ENCODE measurements around the gene KRTAP10-3.
"Not testable (repeated sequence)": the region's sequence is repeated elsewhere in the genome, so short reads cannot be mapped to it uniquely, and the experiment has no call there.

Gene KRTAP10-3

DNA sequence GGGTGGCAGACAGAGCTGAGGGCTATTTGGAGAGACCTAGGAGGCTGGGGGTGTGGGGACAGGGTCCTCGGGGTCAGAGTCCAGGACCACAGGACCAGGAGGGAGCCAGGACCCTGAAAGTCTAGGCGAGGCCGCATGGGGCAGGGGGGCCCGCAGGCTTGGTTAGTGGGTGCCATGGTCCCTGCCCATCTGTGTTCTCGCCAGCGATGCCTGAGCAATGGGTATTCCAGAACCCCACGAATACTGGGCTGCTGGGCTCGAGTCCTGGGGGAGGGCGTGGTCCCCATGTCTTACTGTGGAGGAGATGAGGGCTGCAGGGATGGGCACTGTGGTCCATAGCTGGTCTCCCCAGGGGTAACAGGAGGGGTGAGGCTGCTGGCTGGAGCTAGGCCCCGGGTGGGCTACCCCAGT, 31.7 kb upstream of the KRTAP10-3 start:
- no peak for DNase-seq (ENCODE audit: low read depth in 2 of 2)

DNA sequence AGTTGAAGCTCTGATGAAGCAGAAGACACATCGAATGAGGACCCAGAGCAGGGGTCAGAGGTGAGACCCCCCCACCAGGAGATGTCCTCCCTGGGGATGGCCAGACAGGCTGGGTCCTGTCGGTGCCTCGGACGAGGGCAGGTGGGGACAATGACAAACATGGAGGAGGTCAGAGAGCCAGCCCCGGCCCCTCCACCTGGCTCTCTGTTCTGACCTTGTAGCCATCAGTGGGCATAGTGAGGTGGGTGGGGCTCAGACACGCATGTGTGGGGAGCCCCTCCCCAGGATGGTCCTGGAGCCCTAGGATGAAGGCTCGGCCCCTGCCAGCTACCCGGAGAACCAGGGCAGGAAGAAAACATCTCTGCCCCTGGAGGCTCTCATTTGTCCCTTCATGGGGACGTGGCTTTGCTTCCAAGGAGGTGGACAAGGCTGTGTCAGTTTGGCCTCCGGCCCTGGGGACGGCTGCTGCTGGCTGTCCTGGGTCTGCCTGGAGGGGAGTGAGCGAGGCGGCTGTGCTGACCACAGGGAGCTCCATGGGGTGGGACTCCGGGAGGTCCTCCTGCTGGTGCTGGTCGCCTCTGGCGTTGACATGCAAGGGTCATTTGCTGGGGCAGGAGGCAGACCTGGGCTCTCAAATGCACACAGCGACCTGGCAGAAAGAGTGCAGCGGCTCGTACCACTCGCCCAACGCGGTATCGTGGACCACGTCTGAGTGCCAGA, 31.2 kb upstream of the KRTAP10-3 start:
- no peak for DNase-seq (ENCODE audit: low read depth in 2 of 2)

DNA sequence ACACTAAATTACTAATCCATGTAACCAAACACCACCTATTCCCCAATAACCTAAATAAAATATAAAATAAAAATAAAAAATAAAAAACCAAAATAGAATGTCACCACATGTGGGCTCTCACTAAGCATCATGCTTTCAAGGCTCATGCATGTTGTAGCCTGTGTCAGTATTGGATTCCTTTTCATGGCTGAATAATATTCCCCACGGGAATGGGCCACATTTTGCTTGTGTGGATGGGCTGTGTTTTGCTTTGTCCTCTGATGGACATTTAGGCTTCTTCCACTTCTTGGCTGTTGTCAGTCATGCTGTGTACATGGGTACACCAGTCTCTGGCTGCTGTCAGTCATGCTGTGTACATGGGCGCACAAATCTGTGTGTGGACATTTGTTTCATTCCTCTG, 30.5 kb upstream of the KRTAP10-3 start:
- DNase-seq (ENCODE audit: low read depth in 2 of 2) = no peak

DNA sequence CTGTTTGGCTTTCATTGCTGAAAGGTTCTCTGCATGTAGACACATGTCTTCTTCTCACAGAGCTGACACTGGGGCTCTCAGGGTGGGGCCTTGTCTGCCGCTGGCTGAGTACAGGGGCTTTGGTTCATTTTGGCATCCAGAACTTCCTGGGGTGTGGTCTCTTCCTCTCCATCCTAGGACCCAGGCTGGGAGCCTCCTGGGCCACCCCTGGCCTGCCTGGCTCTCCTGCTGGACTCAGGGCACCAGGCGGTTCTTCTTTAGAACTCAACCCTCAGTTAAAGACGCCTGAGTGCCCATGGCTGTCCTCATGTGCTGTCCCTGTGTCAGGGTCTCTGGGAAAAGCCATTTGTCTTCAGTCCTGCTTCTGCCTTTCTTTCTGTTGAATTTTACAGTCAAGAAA, 27.3 kb upstream of the KRTAP10-3 start:
- no peak for DNase-seq (ENCODE audit: low read depth in 2 of 2)

DNA sequence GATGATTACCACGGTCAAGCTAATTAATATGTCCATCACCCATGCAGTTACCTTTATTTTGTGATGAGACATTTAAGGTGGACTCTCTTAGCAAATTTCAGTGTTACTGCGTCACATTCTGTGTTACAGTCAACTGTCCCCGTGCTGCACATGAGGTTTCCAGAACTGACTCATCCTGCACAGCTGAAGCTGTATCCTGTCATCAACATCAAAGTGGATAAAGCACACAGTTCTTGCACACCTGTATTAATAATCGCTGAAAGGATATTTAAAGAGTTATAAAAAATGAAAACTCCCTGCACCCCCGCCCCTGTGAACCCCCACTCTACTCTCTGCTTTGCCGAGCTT, 25.2 kb upstream of the KRTAP10-3 start:
- DNase-seq (ENCODE audit: low read depth in 2 of 2) = no peak

DNA sequence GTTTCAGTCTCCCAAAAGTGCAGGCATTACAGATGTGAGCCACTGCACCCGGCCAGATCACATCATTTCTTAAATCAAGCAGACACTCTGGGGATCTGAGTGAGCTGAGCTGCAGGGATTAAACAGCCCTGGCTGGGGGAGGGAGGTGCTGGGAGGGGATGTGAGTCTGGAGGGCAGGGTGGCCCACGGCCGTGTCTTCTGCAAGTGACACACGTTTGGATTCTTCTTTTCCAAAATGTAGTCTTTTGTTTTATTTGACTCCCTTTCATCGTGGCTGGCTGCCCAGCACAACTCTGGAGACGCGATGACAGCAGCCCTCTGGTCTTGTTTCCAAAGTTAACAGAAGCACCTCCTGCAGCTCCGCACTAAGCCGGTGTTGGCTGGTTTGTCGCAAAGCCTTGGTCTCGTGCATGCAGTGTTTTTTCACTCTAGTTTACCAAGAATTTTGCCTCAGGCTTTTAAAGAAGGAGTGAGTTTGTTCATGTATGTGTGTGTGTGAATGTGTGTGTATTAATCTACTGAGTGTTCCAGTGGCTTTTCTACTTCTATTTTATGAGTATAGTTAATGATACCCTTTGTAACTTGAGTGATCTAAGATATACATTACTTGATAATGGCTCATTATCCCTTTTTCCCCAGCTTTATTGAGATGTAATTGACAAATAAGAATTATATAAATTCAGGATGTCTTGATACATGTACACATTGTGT, 24.6 kb upstream of the KRTAP10-3 start:
- no peak for DNase-seq (ENCODE audit: low read depth in 2 of 2)

DNA sequence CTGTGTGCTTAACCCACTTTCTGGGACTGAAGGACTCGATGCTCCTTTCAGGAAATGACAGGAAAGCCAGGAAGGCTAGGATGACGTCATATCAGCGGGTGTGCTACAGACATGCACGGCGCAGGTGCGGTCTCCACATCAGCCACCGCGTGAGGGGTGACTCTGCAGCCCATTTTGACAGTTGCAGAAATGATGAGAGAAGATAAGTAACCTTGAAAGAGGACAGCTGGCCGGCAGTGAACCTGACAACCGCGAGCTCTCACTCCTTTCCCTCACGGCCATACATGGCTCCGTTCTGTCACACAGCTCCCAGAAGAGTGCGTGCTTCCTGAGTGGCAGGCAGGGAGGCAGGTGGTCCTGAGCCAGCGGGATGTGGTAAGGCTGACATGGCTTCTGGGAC, 23.5 kb upstream of the KRTAP10-3 start:
- no peak for DNase-seq (ENCODE audit: low read depth in 2 of 2)

DNA sequence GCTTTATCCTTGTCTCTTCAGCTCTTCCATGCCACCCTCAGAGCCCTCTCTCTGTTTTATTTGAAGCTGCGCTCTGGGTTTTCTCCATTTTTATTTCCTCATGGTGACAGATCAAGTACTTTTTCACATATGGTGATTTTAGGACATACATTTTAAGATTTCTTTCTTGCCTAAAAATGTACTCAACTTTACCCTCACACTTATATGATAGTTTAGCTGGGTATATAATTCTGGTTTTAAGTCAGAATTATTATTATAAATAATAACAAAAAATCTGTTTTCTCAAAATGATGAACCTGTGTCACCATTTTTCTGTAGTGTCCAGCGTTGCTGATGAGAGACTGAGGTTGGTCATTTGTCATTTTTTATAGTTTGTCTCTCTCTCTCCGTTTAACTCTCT, 22.6 kb upstream of the KRTAP10-3 start:
- DNase-seq (ENCODE audit: low read depth in 2 of 2) = no peak

DNA sequence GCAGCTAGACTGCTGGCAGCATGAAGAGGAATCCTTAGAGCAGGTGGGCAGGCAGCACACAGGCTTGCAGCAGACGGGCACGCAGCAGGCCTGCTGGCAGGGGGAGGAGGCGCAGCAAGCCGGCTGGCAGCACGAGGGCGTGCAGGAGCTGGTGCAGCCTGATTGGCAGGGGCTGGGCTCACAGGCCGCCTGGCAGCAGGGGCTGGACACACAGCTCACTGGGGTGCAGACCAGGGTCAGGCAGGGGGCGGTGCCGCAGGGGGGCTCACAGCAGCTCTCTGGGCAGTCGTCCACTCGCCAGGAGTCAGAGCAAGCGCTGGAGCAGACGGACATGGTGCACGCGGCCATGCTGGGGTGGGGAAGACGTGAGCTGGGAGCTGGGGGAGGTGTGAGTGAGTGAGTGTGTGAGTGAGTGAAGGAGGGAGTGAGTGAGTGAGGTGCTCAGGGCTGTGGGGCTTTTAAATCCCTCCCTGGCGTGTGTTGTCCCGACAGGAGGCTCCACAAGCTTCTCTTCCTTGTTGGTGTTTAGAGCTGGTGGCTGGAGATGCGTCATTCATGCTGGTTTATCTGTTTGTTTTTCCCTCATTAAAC, 21.7 kb upstream of the KRTAP10-3 start, which contains the start of gene KRTAP10-5:
TSS of gene KRTAP10-5 (minus strand) at position 374 of the 591 bp plus-strand sequence. CDS start at position 348, 26 bp downstream.
- not testable (repeated sequence) for DNase-seq (ENCODE audit: low read depth in 2 of 2)

DNA sequence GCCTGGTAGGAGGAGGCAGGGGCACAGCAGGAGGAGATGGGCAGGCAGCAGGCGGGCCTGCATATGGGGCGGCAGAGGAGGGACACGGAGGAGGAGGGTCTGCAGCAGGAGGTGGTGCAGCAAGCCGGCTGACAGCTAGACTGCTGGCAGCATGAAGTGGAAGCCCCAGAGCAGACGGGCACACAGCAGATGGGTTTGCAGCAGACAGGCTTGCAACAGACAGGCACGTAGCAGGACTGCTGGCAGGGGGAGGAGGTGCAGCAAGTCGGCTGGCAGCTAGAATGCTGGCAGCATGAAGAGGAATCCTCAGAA, 21.2 kb upstream of the KRTAP10-3 start:
- no peak for DNase-seq (ENCODE audit: low read depth in 2 of 2)

DNA sequence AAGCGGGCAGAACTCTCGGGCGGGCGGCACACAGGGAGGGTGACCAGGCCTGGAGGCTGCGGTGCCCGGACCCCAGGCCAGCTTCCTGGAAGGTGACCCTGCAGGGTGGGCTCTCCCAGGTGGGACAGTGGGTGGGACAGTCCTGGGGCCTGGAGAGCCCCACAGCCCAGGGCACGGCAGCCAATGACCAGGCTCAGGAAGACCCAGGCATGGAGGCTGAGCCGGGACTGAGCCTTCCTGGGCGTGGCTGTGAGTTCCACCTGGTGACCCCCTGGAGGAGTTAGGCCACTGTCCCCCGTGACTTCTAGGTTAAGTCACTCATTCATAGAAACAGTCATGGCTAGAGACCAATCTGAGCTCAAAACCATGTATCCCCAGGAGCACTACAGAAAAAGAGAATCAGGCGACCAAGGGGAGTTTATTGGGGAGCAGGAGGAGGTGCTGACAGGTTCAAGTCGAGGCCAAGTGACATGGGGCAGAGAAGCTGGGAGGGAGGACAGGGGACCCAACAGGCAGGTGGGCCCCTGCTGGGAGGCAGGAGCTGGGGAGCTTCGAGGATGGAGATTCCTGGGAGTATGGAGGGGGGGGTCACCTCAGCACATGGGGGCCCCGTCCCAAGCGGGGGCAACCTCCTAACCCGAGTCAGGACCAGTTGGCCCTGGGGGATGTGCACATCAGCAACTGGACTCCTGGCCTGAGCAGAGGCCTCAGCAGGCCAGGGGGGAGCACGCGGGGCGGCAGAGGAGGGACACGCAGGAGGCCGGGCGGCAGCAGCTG, 20.6 kb upstream of the KRTAP10-3 start:
- no peak for DNase-seq (ENCODE audit: low read depth in 2 of 2)

DNA sequence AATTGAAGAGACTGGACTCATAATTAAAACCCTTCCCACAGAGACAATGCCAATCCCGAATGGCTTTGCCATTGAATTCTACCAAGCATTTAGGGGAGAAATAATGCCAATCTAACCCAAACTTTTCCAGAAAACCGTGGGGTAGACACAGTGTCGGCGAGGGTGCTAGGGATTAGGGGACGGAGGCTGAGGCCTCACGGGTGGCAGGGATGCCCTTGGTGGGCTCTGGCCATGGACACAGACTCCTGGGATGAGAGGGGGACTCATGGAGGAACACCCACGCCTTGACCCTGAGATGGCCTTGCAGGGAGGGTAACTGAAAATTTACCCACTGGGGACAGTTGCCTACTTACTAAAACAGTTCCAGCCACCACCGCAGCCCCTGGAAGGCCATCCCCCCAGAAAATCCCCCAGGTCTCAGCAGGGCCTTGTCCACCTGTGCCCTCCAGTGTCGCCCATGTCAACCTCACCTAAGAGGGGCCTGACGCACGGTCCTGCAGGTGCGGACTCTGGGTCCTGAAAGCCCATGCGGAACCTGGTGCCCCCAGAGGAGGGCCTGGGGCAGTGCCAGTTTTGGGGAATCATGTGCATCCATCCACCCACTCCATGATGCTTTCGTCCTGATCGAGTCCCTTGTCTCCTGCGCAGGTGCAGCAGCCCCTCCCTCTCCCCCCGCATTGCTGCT, 19.9 kb upstream of the KRTAP10-3 start:
- DNase-seq (ENCODE audit: low read depth in 2 of 2) = no peak

DNA sequence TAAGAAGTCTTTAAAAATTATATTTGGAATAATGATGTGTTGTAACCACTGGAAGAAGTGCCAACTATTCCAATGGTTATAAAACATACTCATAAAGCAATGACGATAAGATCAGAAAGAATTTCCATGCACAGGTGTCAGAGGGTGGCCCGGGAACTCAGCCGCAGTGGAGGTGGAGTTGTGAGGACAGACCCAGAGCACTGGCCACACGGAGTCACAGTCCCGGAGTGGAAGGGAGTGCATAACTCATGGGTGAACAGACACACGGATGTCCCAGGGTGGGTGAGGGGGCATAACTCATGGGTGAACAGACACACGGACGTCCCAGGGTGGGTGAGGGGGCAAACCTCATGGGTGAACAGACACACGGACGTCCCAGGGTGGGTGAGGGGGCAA, 17.4 kb upstream of the KRTAP10-3 start:
- no peak for DNase-seq (ENCODE audit: low read depth in 2 of 2)

DNA sequence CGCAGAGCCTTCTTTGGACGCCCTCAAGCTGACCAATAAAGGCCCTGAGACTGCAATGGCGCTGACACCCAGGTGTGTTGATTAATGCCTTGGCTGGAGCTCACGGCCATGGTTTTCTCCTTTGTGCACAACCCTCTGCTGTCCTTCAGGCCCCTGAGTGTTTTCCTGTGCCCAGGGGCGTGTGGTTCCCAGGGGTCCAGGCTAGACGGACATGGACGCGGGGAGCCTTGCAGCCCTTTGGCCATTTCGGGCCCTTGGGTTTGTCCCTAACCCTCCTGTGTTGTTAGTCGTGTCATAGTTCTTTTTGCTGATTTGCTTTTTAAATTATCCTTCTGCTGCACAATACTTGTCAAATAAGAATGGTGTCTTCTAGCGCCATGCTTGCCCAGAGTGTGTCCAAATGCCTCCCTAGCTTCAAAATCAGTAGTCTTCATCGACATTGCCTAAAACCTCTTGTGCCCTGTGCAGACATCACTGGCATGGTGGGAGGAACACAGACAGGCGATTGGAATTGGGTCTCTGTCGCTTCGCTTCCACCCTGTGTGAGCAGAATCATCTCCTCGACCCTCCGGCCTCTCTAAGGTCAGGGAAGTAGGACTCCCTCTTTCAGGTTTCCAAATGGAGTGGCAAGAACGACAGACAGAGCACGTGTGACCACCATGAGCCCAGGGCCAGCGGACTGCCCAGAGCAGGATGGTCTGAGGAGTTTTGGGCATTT, 16.9 kb upstream of the KRTAP10-3 start:
- DNase-seq (ENCODE audit: low read depth in 2 of 2) = no peak

DNA sequence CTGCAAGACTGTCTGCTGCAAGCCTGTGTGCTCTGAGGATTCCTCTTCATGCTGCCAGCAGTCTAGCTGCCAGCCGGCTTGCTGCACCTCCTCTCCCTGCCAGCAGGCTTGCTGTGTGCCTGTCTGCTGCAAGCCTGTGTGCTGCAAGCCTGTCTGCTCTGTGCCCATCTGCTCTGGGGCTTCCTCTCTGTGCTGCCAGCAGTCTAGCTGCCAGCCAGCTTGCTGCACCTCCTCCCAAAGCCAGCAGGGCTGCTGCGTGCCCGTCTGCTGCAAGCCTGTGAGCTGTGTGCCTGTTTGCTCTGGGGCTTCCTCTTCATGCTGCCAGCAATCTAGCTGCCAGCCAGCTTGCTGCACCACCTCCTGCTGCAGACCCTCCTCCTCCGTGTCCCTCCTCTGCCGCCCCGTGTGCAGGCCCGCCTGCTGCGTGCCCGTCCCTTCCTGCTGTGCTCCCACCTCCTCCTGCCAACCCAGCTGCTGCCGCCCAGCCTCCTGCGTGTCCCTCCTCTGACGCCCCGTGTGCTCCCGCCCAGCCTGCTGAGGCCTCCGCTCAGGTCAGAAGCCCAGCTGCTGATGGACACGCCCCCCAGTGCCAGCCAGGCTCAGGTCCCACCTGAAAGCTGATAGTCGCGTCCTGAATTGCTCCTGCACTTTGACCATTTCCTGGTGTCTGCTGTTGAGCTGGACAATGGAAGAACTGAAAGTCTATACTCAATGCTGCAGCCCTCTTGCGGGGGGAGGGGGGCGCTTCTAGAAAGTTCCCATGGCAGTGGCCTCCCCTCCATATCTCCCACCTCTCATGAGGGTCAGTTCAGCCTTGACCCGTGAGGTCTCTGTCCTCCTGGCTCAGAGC, 16.1 kb upstream of the KRTAP10-3 start:
- DNase-seq (ENCODE audit: low read depth in 2 of 2) = no peak

DNA sequence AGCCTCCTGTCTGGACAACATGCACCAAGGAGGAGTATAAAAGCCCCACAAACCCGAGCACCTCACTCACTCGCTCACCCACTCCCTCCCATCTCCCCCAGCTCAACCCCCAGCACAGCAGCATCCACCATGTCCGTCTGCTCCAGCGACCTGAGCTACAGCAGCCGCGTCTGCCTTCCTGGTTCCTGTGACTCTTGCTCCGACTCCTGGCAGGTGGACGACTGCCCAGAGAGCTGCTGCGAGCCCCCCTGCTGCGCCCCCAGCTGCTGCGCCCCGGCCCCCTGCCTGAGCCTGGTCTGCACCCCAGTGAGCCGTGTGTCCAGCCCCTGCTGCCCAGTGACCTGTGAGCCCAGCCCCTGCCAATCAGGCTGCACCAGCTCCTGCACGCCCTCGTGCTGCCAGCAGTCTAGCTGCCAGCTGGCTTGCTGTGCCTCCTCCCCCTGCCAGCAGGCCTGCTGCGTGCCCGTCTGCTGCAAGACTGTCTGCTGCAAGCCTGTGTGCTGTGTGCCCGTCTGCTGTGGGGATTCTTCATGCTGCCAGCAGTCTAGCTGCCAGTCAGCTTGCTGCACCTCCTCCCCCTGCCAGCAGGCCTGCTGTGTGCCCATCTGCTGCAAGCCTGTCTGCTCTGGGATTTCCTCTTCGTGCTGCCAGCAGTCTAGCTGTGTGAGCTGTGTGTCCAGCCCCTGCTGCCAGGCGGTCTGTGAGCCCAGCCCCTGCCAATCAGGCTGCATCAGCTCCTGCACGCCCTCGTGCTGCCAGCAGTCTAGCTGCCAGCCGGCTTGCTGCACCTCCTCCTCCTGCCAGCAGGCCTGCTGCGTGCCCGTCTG, 15.2 kb upstream of the KRTAP10-3 start, which contains the start of gene KRTAP10-4:
TSS of gene KRTAP10-4 (plus strand) at position 100 of the 827 bp plus-strand sequence. CDS start at position 130, 30 bp downstream.
- not testable (repeated sequence) for DNase-seq (ENCODE audit: low read depth in 2 of 2)

DNA sequence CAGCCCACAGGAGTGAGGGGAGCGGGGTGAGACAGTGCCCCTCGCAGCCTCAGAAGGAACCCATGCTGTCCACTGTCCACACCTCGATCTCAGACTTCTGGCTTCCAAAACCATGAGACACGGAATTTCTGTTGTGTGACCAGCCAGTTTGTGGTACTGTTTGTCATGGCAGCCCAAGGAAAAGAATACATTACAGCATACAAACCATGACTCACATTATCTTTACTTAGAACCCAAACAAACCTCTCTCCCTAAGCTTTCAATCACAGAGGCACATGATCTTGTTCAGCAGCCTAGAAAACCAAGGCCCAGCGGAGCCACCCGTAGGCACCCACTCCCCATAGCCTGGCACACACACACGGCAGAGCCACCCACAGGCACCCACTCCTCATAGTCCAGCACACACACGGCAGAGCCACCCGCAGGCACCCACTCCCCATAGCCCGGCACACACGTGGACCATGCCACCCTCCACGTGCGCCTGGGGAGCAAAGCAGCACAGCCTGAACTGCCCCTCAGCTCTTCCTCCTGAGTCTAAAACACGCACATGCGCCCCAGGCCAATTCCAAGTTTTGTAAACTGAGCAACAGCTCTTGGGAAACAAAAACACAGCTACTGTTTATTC, 14.5 kb upstream of the KRTAP10-3 start:
- no peak for DNase-seq (ENCODE audit: low read depth in 2 of 2)

DNA sequence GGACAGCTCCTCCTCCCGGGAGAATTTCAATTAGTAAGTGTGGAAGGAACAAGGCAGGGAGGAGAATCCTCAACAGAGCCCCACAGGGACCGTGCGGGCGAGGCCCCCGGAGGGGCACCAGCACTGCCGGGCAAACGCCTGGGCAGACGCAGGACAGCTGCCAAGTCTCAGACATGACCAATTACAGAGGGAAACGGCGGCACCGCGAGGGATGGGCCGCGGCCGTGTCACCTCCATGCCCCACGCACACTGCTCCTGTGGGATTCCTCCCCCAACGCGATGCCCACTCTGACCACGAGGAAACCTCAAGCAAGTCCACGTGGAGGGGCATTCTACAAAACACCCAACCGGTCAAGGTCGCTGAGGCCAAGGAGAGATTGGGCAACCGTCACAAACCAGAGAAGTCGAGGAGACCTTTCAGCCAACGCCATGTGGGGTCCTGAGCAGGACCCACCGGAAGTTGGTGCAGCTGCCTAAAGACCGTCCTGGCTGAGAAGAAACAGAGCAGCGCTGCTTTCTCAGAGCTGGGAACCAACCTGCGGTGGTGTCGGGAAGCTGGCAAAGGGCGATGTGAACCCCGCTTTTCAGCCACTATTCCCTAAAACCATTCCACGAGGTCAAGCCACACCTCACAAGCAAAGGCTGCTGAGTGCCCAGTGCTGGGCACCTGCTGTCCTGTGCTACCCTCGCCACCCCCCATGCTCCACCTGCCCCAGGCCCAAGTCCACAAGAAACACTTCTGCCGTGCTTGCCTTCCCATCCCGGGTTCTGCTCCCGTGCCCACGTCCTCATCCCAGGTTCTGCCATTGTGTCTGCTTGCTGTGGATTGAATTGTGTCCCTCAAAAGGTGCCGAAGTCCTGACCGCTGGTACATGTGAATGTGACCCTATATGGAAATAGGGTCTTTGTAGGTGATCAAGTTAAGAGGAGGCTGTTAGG, 13.5 kb upstream of the KRTAP10-3 start:
- DNase-seq (ENCODE audit: low read depth in 2 of 2) = no peak

Measured in stimulated activated CD4-positive, alpha-beta T cell treated with anti-CD3 and anti-CD28 coated beads, Interleukin-1b, Interleukin-23, amount 100 ng/mL, for 4 hours (primary cell).